HFFc6 (cell line): ENCODE measurements around the gene SPCS2. TPM values are rescaled to one million over a fixed set of nuclear protein-coding genes. Genes with fewer than 3 reads are reported as not detected.

Experiments
- DNase-seq: peaks from one replicate; pipeline ENCODE4 v3.0.0-alpha.2; 2018
- H3K27ac Mint-ChIP-seq: 2 replicates; pipeline ENCODE4 v1.8.0; 2020; ENCODE audit warnings: mild to moderate bottlenecking, mixed read lengths
- H3K27me3 Mint-ChIP-seq: 2 replicates; pipeline ENCODE4 v1.8.0; 2021; ENCODE audit warnings: mild to moderate bottlenecking, moderate library complexity, mixed read lengths; ENCODE audit not compliant: insufficient read depth
- H3K36me3 Mint-ChIP-seq: 2 replicates; pipeline ENCODE4 v1.8.0; 2021; ENCODE audit warnings: low read depth, mixed read lengths
- H3K4me1 Mint-ChIP-seq: 2 replicates; pipeline ENCODE4 v1.8.0; 2020; ENCODE audit warnings: low read depth, mixed read lengths
- H3K4me3 Mint-ChIP-seq: 2 replicates; pipeline ENCODE4 v1.8.0; 2020; ENCODE audit warnings: mild to moderate bottlenecking, moderate library complexity, mixed read lengths
- H3K9me3 Mint-ChIP-seq: 2 replicates; pipeline ENCODE4 v1.8.0; 2020; ENCODE audit warnings: mild to moderate bottlenecking, mixed read lengths
- CTCF ChIP-seq: fragments of 200-600 bp; sonication (generic); IDR thresholded peaks from 2 replicates; pipeline ENCODE4 v1.5.0; 2021; ENCODE audit warnings: antibody characterized with exemption, mild to moderate bottlenecking
- total RNA-seq, 6 experiments: library from RNA; stranded (reverse); fragmentation: NEBNext Ultra II Directional; extraction: Animal tissue kit (Norgen Biotek cat#: 25700); gene quantifications; 2 replicates in 1 of 6; 3 replicates in 5 of 6; pipeline ENCODE4 v1.2.3, GENCODE V29; 2021

The SPCS2 gene
- total RNA-seq, 6 experiments from 2014 or later: 152 to 190 (median 168) TPM

- no peaks in the 10 kb centered on the region for H3K9me3 Mint-ChIP-seq
- no peak for TF ChIP-seq CTCF
These were observed 52.6 kb downstream of the SPCS2 start for GRCh38 chr11:75001686-75002085.

GRCh38 chr11:75002516-75002915 lies 53.5 kb downstream of the SPCS2 start:
- H3K36me3 Mint-ChIP-seq: peaks cover 15% of the 10 kb centered on the region
- DNase-seq: no peak
- TF ChIP-seq CTCF: no peak
- H3K4me3 Mint-ChIP-seq: no peak overlapping the region
- no peaks in the 10 kb centered on the region for H3K9me3 Mint-ChIP-seq
- no peak overlapping the region for H3K27ac Mint-ChIP-seq
- no peaks in the 10 kb centered on the region for H3K27me3 Mint-ChIP-seq
- no peaks in the 10 kb centered on the region for H3K4me1 Mint-ChIP-seq

More at GRCh38 chr11:75001686-75002085, 52.6 kb downstream of the SPCS2 start:
- peaks cover 7% of the 10 kb centered on the region for H3K36me3 Mint-ChIP-seq
- H3K27me3 Mint-ChIP-seq: no peaks in the 10 kb centered on the region
- no peak for DNase-seq
- no peak overlapping the region for H3K4me3 Mint-ChIP-seq
- H3K27ac Mint-ChIP-seq: no peak overlapping the region
- no peaks in the 10 kb centered on the region for H3K4me1 Mint-ChIP-seq

- H3K27me3 Mint-ChIP-seq: no peaks in the 10 kb centered on the region
- H3K27ac Mint-ChIP-seq: no peak overlapping the region
- no peak for TF ChIP-seq CTCF
- no peak for DNase-seq
- H3K4me1 Mint-ChIP-seq: no peaks in the 10 kb centered on the region
- no peak overlapping the region for H3K4me3 Mint-ChIP-seq
- H3K36me3 Mint-ChIP-seq: peaks cover 20% of the 10 kb centered on the region
- no peaks in the 10 kb centered on the region for H3K9me3 Mint-ChIP-seq
These were observed 55.1 kb downstream of the SPCS2 start for GRCh38 chr11:75004215-75004614.

GRCh38 chr11:75011357-75011756 lies 62.3 kb downstream of the SPCS2 start:
- Mint-ChIP-seq H3K27me3 (no peaks in the 10 kb centered on the region; the same call in 1 of the 2 replicates), H3K27ac (no peak overlapping the region), H3K4me3 (no peak overlapping the region), H3K9me3 (no peaks in the 10 kb centered on the region), H3K36me3 (peaks cover 31% of the 10 kb centered on the region), H3K4me1 (peaks cover 17% of the 10 kb centered on the region)
- DNase-seq: no peak
- TF ChIP-seq CTCF: no peak

GRCh38 chr11:75011872-75012271 lies 62.8 kb downstream of the SPCS2 start:
- DNase-seq: no peak
- no peak overlapping the region for H3K27ac Mint-ChIP-seq
- no peak overlapping the region for H3K4me3 Mint-ChIP-seq
- H3K36me3 Mint-ChIP-seq: peaks cover 28% of the 10 kb centered on the region
- TF ChIP-seq CTCF: no peak
- peaks cover 17% of the 10 kb centered on the region for H3K4me1 Mint-ChIP-seq
- no peaks in the 10 kb centered on the region; the same call in 1 of the 2 replicates for H3K27me3 Mint-ChIP-seq
- H3K9me3 Mint-ChIP-seq: no peaks in the 10 kb centered on the region

- no peak overlapping the region for H3K4me3 Mint-ChIP-seq
- no peak for DNase-seq
- no peak overlapping the region for H3K27ac Mint-ChIP-seq
- H3K9me3 Mint-ChIP-seq: no peaks in the 10 kb centered on the region
- no peak for TF ChIP-seq CTCF
- H3K27me3 Mint-ChIP-seq: no peaks in the 10 kb centered on the region; the same call in 1 of the 2 replicates
- peaks cover 17% of the 10 kb centered on the region for H3K4me1 Mint-ChIP-seq
- peaks cover 20% of the 10 kb centered on the region for H3K36me3 Mint-ChIP-seq
These were observed 64.0 kb downstream of the SPCS2 start for GRCh38 chr11:75013051-75013450.
